BJ (cell line): Measurements from ENCODE around the gene TNFRSF8. TPM values are rescaled to one million over a fixed set of nuclear protein-coding genes. Genes with fewer than 3 reads are reported as not detected.

ENCODE experiments used
- CTCF ChIA-PET: fragments of 350-600 bp; formaldehyde crosslinking; extraction: SDS; loops from one replicate; lab custom pipeline; 2021; ENCODE audit warnings: antibody characterized with exemption, inconsistent platforms; lab: Yijun Ruan, JAX
- POLR2A ChIA-PET: fragments of 300-600 bp; sonication (Branson Sonifier 250); formaldehyde crosslinking; extraction: SDS; loops from one replicate; lab custom pipeline; 2021; ENCODE audit warnings: antibody characterized with exemption; lab: Charles Lee
- DNase-seq: peaks from one replicate; pipeline ENCODE4 v3.0.0-alpha.2; 2011; ENCODE audit warnings: low read depth
- H3K27me3 ChIP-seq: 2 replicates; pipeline ENCODE4 v1.6.0; 2011; ENCODE audit warnings: low read length; ENCODE audit not compliant: control insufficient read depth, insufficient read depth
- H3K36me3 ChIP-seq: 2 replicates; pipeline ENCODE4 v1.5.1; 2011; ENCODE audit warnings: low read length; ENCODE audit not compliant: control insufficient read depth, insufficient read depth
- H3K4me3 ChIP-seq: 2 replicates; pipeline ENCODE4 v1.5.1; 2011; ENCODE audit warnings: low read depth, mild to moderate bottlenecking, control low read depth, low read length
- CTCF ChIP-seq: IDR thresholded peaks from 2 replicates; pipeline ENCODE4 v1.5.1; 2011; ENCODE audit warnings: low read depth, mild to moderate bottlenecking, control low read depth, inconsistent platforms, low read length, moderate library complexity; ENCODE audit not compliant: insufficient read depth
- polyA plus RNA-seq: library from polyadenylated mRNA; depleted of rRNA; stranded (reverse); fragments of >200 nt; gene quantifications from 2 replicates; pipeline ENCODE4 v1.2.3, GENCODE V29; 2011; rRNA removed
- small RNA-seq: library from RNA; depleted of rRNA; stranded (forward); fragments of <200 nt; gene quantifications from one replicate; pipeline ENCODE3, GENCODE V24; 2012; ENCODE audit warnings: low replicate concordance, low read depth; ENCODE audit not compliant: insufficient read length

The TNFRSF8 gene
- polyA plus RNA-seq, 1 experiment: not detected

- Histone ChIP-seq H3K27me3 (peaks cover 9% of the 10 kb centered on the region), H3K4me3 (no peak overlapping the region), H3K36me3 (no peaks in the 10 kb centered on the region)
- ChIA-PET POLR2A (no interaction called here), CTCF (interaction anchor here (1.7 kb wide), 1 partner anchor 64 kb away, joined by 5 read pairs; no protein-coding TSS in a partner anchor)
- no peak for DNase-seq
- TF ChIP-seq CTCF: no peak
These were observed 125.7 kb downstream of the TNFRSF8 start for GRCh38 chr1:12188657-12189327.

- no peak overlapping the region for H3K4me3 ChIP-seq
- POLR2A ChIA-PET: no interaction called here
- no peaks in the 10 kb centered on the region for H3K36me3 ChIP-seq
- H3K27me3 ChIP-seq: peaks cover 9% of the 10 kb centered on the region
- no peak for TF ChIP-seq CTCF
- CTCF ChIA-PET: interaction anchor here (1.1 to 1.7 kb wide), 2 partner anchors 64 to 67 kb away, joined by 3 to 5 read pairs; no protein-coding TSS in a partner anchor
- no peak for DNase-seq
These were observed 126.2 kb downstream of the TNFRSF8 start for GRCh38 chr1:12189328-12189682.

GRCh38 chr1:12191242-12192032 lies 128.3 kb downstream of the TNFRSF8 start:
- TF ChIP-seq CTCF: no peak
- Histone ChIP-seq H3K27me3 (peaks cover 9% of the 10 kb centered on the region), H3K36me3 (no peaks in the 10 kb centered on the region), H3K4me3 (no peak overlapping the region)
- DNase-seq: no peak
- CTCF ChIA-PET: interaction anchor here (1.0 kb wide), 2 partner anchors 9 to 66 kb away, joined by 3 to 6 read pairs; no protein-coding TSS in a partner anchor
- POLR2A ChIA-PET: no interaction called here

Small RNAs within 50 kb of the gene (small RNA-seq; reads per million reads assigned to genes)
- gene AL096840.1: not detected
- not detected for gene MIR4632
- not detected for gene MIR6729
- not detected for gene RF00019
- not detected for gene RN7SL649P
- not detected for gene RNU6-777P
- not detected for gene RPL23AP89

Other genes with a start within 250 kb of the TNFRSF8 start
- gene NPPA, start 215.5 kb upstream of the TNFRSF8 start, polyA plus RNA-seq: not detected in 2 replicates
- gene NPPB, start 204.4 kb upstream of the TNFRSF8 start, polyA plus RNA-seq: 0.12 and 0.38 TPM in 2 replicates
- gene KIAA2013, start 136.9 kb upstream of the TNFRSF8 start, polyA plus RNA-seq: 48.2 and 70.0 TPM in 2 replicates
- gene PLOD1, start 128.6 kb upstream of the TNFRSF8 start, polyA plus RNA-seq: 528 and 851 TPM in 2 replicates
- gene MFN2, start 82.9 kb upstream of the TNFRSF8 start, polyA plus RNA-seq: 47.5 and 62.5 TPM in 2 replicates
- gene MIIP, start 43.8 kb upstream of the TNFRSF8 start, polyA plus RNA-seq: 8.6 and 18.5 TPM in 2 replicates
- 0.47 and 0.60 TPM in 2 replicates for gene TNFRSF1B, start 103.7 kb downstream of the TNFRSF8 start, polyA plus RNA-seq
- gene VPS13D, start 166.7 kb downstream of the TNFRSF8 start, polyA plus RNA-seq: 22.3 and 23.1 TPM in 2 replicates